OCI-LY1 (cell line): ENCODE data around the gene LNPEP.

Experiments
- H2AFZ ChIP-seq: fragments of 200-600 bp; sonication (generic), shearing (Covaris generic); 2 replicates; pipeline ENCODE4 v1.6.0; 2014; ENCODE audit warnings: antibody characterized with exemption, mild to moderate bottlenecking, low read length
- H3F3A ChIP-seq: fragments of 200-600 bp; sonication (generic), shearing (Covaris generic); 2 replicates; pipeline ENCODE4 v1.6.0; 2014; ENCODE audit warnings: mild to moderate bottlenecking, antibody characterized with exemption, low read length, moderate library complexity; ENCODE audit not compliant: insufficient read depth
- H3K27ac ChIP-seq: fragments of 200-600 bp; sonication (generic); 2 replicates; pipeline ENCODE4 v1.5.1; 2014; ENCODE audit warnings: low read length, mixed run types, mild to moderate bottlenecking, low read depth; ENCODE audit not compliant: poor library complexity, severe bottlenecking
- H3K27me3 ChIP-seq: fragments of 200-600 bp; sonication (generic); 2 replicates; pipeline ENCODE4 v1.6.0; 2014; ENCODE audit warnings: antibody characterized with exemption, mild to moderate bottlenecking, low read length, moderate library complexity; ENCODE audit not compliant: insufficient read depth
- H3K36me3 ChIP-seq: fragments of 200-600 bp; sonication (generic); 2 replicates; pipeline ENCODE4 v1.6.1; 2014; ENCODE audit warnings: mild to moderate bottlenecking, antibody characterized with exemption, low read length, moderate library complexity, mixed read lengths; ENCODE audit not compliant: insufficient read depth
- H3K4me1 ChIP-seq: fragments of 200-600 bp; sonication (generic); 2 replicates; pipeline ENCODE4 v1.5.1; 2014; ENCODE audit warnings: mild to moderate bottlenecking, low read length, moderate library complexity; ENCODE audit not compliant: insufficient read depth, severe bottlenecking
- H3K4me2 ChIP-seq: fragments of 200-600 bp; sonication (generic), shearing (Covaris generic); 2 replicates; pipeline ENCODE4 v1.6.1; 2014; ENCODE audit warnings: low read length
- H3K4me3 ChIP-seq: fragments of 200-600 bp; sonication (generic); 2 replicates; pipeline ENCODE4 v1.5.1; 2014; ENCODE audit warnings: low read length, low read depth, mild to moderate bottlenecking, mixed read lengths; ENCODE audit not compliant: poor library complexity, severe bottlenecking
- H3K79me2 ChIP-seq: fragments of 200-600 bp; shearing (Covaris generic); 2 replicates; pipeline ENCODE4 v1.6.1; 2016; ENCODE audit warnings: mixed run types, low read length, mixed read lengths; ENCODE audit not compliant: insufficient read depth
- H3K9ac ChIP-seq: fragments of 200-600 bp; sonication (generic), shearing (Covaris generic); 2 replicates; pipeline ENCODE4 v1.6.1; 2014; ENCODE audit warnings: mild to moderate bottlenecking, low read length, mixed read lengths
- H3K9me2 ChIP-seq: fragments of 200-600 bp; sonication (generic), shearing (Covaris generic); 2 replicates; pipeline ENCODE4 v1.6.1; 2014; ENCODE audit warnings: low read depth, mild to moderate bottlenecking, low read length, mixed read lengths
- H3K9me3 ChIP-seq: fragments of 200-600 bp; shearing (Covaris generic); 2 replicates; pipeline ENCODE4 v1.6.1; 2014; ENCODE audit warnings: low read length, mixed read lengths
- H4K20me1 ChIP-seq: fragments of 200-600 bp; sonication (generic), shearing (Covaris generic); 2 replicates; pipeline ENCODE4 v1.6.0; 2016; ENCODE audit warnings: mild to moderate bottlenecking, low read length; ENCODE audit not compliant: insufficient read depth
- EZH2 ChIP-seq: fragments of 200-600 bp; sonication (generic), shearing (Covaris generic); IDR thresholded peaks from 2 replicates; pipeline ENCODE4 v1.8.0; 2017; ENCODE audit warnings: borderline replicate concordance, mixed run types, mild to moderate bottlenecking, antibody characterized with exemption, low read length, moderate library complexity, mixed read lengths
- TF ChIP-seq, protein P1 (sequence below): fragments of 200-600 bp; sonication (generic), shearing (Covaris generic); IDR thresholded peaks from 2 replicates; pipeline ENCODE4 v1.5.1; 2017; ENCODE audit warnings: mild to moderate bottlenecking, antibody characterized with exemption, low read length, moderate library complexity, mixed read lengths

Gene LNPEP

GRCh38 chr5:96896806-96897205 lies 39.1 kb upstream of the LNPEP start:
- Histone ChIP-seq H3K4me1 (peaks cover 23% of the 10 kb centered on the region), H3K9me3 (no peaks in the 10 kb centered on the region), H3K9ac (peak overlapping the region; percentile 20; the same call in 1 of the 2 replicates), H3F3A (no peaks in the 10 kb centered on the region), H3K27me3 (no peaks in the 10 kb centered on the region), H3K4me2 (peak overlapping the region; percentile 50), H3K4me3 (peak overlapping the region; percentile 20), H4K20me1 (no peaks in the 10 kb centered on the region), H3K27ac (peak overlapping the region; percentile 78), H3K9me2 (no peaks in the 10 kb centered on the region), H3K79me2 (no peaks in the 10 kb centered on the region), H3K36me3 (peaks cover 69% of the 10 kb centered on the region), H2AFZ (no peak overlapping the region)
- TF ChIP-seq, protein P1, sequence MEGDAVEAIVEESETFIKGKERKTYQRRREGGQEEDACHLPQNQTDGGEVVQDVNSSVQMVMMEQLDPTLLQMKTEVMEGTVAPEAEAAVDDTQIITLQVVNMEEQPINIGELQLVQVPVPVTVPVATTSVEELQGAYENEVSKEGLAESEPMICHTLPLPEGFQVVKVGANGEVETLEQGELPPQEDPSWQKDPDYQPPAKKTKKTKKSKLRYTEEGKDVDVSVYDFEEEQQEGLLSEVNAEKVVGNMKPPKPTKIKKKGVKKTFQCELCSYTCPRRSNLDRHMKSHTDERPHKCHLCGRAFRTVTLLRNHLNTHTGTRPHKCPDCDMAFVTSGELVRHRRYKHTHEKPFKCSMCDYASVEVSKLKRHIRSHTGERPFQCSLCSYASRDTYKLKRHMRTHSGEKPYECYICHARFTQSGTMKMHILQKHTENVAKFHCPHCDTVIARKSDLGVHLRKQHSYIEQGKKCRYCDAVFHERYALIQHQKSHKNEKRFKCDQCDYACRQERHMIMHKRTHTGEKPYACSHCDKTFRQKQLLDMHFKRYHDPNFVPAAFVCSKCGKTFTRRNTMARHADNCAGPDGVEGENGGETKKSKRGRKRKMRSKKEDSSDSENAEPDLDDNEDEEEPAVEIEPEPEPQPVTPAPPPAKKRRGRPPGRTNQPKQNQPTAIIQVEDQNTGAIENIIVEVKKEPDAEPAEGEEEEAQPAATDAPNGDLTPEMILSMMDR = peak; percentile 26; the same call in 1 of the 2 replicates
- no peak for TF ChIP-seq EZH2

GRCh38 chr5:96901384-96901783 lies 34.5 kb upstream of the LNPEP start:
- no peak for TF ChIP-seq EZH2
- TF ChIP-seq, protein P1 = peak; percentile 50; the same call in 1 of the 2 replicates

GRCh38 chr5:96901841-96902240 lies 34.0 kb upstream of the LNPEP start:
- Histone ChIP-seq H3K4me1 (peaks cover 7% of the 10 kb centered on the region), H2AFZ (no peak overlapping the region)

More at GRCh38 chr5:96901384-96901783, 34.5 kb upstream of the LNPEP start:
- no peak overlapping the region for H3K9ac ChIP-seq
- no peaks in the 10 kb centered on the region for H3K79me2 ChIP-seq
- H3K9me2 ChIP-seq = no peaks in the 10 kb centered on the region
- H3K27me3 ChIP-seq = no peaks in the 10 kb centered on the region
- H3K27ac ChIP-seq = no peak overlapping the region
- no peaks in the 10 kb centered on the region for H3K9me3 ChIP-seq
- H3K4me1 ChIP-seq = peaks cover 11% of the 10 kb centered on the region
- no peaks in the 10 kb centered on the region for H3F3A ChIP-seq
- no peak overlapping the region for H3K4me3 ChIP-seq
- H3K36me3 ChIP-seq = peaks cover 74% of the 10 kb centered on the region
- no peak overlapping the region for H2AFZ ChIP-seq
- no peak overlapping the region for H3K4me2 ChIP-seq
- H4K20me1 ChIP-seq = no peaks in the 10 kb centered on the region

More at GRCh38 chr5:96901841-96902240, 34.0 kb upstream of the LNPEP start:
- Histone ChIP-seq H3K9me2 (no peaks in the 10 kb centered on the region), H4K20me1 (no peaks in the 10 kb centered on the region), H3K4me3 (no peak overlapping the region), H3K9me3 (no peaks in the 10 kb centered on the region), H3K27ac (no peak overlapping the region), H3F3A (no peaks in the 10 kb centered on the region), H3K9ac (no peak overlapping the region), H3K4me2 (no peak overlapping the region), H3K27me3 (no peaks in the 10 kb centered on the region), H3K36me3 (peaks cover 76% of the 10 kb centered on the region), H3K79me2 (no peaks in the 10 kb centered on the region)
- TF ChIP-seq, protein P1 = no peak
- TF ChIP-seq EZH2 = no peak
